ENCODE results near the gene ERGIC2. TPM values are rescaled to one million over a fixed set of nuclear protein-coding genes. Genes with fewer than 3 reads are reported as not detected.
"Not testable (repeated sequence)": the region's sequence is repeated elsewhere in the genome, so short reads cannot be mapped to it uniquely, and the experiment has no call there.

The ERGIC2 gene
- total RNA-seq, 1 donor from 2014 or later, result 91.1 TPM

DNA sequence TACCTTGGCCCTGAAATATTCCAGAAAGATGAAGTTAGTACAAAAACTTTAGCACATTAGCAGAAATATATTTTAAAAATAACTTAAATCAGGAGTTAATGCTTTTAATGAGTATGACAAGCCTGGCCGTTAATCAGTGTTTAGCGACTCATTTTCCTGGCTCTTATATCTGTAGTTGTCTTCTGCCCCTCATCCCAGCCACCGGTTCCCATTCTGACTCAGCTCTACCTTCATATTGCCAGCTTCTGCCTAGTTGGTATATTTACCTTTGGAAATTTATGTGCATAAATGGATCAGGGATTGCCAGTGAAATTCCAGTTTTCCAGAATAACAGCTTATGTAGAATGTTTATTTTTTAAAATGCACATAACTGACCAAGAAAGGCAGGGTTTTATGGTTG lies 79.9 kb downstream of the ERGIC2 start:
- H3K36me3 ChIP-seq, result no peaks in the 10 kb centered on the region
- H3K27me3 ChIP-seq (ENCODE audit: low read depth), result no peaks in the 10 kb centered on the region
- no peaks in the 10 kb centered on the region for H3K9me3 ChIP-seq (replicated peaks)
- TF ChIP-seq, protein P1, sequence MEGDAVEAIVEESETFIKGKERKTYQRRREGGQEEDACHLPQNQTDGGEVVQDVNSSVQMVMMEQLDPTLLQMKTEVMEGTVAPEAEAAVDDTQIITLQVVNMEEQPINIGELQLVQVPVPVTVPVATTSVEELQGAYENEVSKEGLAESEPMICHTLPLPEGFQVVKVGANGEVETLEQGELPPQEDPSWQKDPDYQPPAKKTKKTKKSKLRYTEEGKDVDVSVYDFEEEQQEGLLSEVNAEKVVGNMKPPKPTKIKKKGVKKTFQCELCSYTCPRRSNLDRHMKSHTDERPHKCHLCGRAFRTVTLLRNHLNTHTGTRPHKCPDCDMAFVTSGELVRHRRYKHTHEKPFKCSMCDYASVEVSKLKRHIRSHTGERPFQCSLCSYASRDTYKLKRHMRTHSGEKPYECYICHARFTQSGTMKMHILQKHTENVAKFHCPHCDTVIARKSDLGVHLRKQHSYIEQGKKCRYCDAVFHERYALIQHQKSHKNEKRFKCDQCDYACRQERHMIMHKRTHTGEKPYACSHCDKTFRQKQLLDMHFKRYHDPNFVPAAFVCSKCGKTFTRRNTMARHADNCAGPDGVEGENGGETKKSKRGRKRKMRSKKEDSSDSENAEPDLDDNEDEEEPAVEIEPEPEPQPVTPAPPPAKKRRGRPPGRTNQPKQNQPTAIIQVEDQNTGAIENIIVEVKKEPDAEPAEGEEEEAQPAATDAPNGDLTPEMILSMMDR (IDR thresholded peaks at IDR 0.05; ENCODE audit: borderline replicate concordance), result no peak
- intact Hi-C loops (cut with micrococcal nuclease), result no loop called here
- no peak overlapping the region for H3K4me3 ChIP-seq
- H3K27ac ChIP-seq (replicated peaks), result no peak overlapping the region
- no peak for DNase-seq
- H3K4me1 ChIP-seq, result no peaks in the 10 kb centered on the region

DNA sequence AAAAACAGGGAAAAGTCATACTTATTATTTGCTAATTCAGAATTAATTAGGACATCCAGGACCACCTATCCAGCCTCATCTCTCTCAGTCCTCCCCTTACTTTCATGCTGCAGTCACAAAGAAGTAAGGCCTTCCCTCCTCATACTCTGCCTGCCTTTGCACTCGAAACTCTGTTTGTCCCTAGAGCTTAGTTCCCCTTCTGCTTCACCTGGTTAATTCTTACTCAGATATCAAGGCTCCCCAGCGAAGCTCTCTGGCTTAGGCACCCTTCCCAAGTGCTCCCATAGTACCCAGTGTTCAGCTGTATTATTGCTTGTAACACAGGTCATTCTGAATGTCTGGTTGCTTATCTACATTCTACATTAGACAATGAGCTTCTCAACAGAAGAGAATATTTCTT lies 81.3 kb downstream of the ERGIC2 start:
- Histone ChIP-seq H3K27me3 (ENCODE audit: low read depth) (no peaks in the 10 kb centered on the region), H3K36me3 (no peaks in the 10 kb centered on the region), H3K9me3 (replicated peaks) (no peaks in the 10 kb centered on the region), H3K4me1 (no peaks in the 10 kb centered on the region), H3K27ac (replicated peaks) (no peak overlapping the region), H3K4me3 (no peak overlapping the region)
- DNase-seq, result no peak
- TF ChIP-seq, protein P1 (IDR thresholded peaks at IDR 0.05; ENCODE audit: borderline replicate concordance), result no peak
- intact Hi-C loops (cut with micrococcal nuclease), result no loop called here

DNA sequence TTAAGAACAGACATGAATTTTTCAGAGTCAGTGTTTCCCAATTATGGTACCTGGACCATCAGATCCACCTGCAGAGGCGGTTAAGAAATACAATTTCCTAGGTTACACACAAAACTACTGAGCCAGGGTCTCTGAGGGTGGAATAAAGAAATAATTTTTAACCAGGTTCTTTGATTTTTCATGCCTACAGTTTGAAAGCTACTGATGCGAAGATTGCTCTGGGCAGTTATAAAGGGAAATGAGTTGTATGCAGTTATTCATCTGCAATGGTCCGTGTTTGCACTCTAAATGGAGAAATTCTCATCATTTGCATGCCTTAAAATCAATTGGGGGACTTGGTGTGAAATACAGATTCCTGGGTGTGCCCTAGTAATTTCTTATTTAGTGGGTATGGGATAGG lies 89.7 kb downstream of the ERGIC2 start:
- intact Hi-C loops (cut with micrococcal nuclease), result no loop called here
- peaks cover 14% of the 10 kb centered on the region for H3K9me3 ChIP-seq (replicated peaks)
- DNase-seq, result no peak
- no peak overlapping the region for H3K4me3 ChIP-seq
- no peaks in the 10 kb centered on the region for H3K4me1 ChIP-seq
- no peaks in the 10 kb centered on the region for H3K27me3 ChIP-seq (ENCODE audit: low read depth)
- TF ChIP-seq, protein P1 (IDR thresholded peaks at IDR 0.05; ENCODE audit: borderline replicate concordance), result no peak
- H3K27ac ChIP-seq (replicated peaks), result no peak overlapping the region
- peaks cover 19% of the 10 kb centered on the region for H3K36me3 ChIP-seq

DNA sequence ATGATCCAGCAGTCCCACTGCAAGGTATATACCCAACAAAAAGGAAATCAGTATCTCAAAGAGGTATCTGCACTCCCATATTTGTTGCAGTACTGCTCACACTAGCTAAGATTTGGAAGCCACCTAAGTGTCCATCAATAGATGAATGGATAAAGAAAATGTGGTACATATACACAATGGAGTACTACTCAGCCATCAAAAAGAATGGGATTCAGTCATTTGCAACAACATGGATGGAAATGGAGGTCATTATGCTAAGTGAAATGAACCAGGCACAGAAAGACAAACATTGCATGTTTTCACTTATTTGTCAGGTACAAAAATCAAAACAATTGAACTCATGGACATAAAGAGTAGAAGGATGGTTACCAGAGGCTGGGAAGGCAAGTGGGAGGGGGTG lies 90.5 kb downstream of the ERGIC2 start:
- H3K4me1 ChIP-seq; H3K27me3 ChIP-seq (ENCODE audit: low read depth); DNase-seq; H3K4me3 ChIP-seq; H3K27ac ChIP-seq (replicated peaks); intact Hi-C loops (cut with micrococcal nuclease): not testable (repeated sequence)
- peaks cover 14% of the 10 kb centered on the region for H3K9me3 ChIP-seq (replicated peaks)
- peaks cover 19% of the 10 kb centered on the region for H3K36me3 ChIP-seq

DNA sequence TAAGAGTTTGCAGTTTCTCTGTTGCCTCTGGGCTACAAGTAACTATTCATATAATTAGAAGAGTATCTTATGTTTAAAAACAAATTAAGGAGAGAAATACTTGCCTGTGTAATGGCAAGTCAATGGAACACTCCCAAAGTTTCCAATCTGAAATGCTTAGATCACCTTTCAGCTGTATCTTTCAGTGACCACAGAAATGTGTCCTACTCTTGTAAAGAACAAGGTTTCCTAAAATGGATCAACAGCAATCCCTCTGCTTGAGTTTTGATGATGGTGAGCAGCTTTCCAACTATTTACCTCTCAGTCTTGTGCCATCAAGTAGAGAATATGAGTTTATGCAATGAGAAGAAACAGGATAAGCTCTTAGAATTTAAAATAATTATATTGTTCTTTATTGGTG lies 92.9 kb downstream of the ERGIC2 start:
- no peak for DNase-seq
- peaks cover 19% of the 10 kb centered on the region for H3K36me3 ChIP-seq
- TF ChIP-seq, protein P1 (IDR thresholded peaks at IDR 0.05; ENCODE audit: borderline replicate concordance), result no peak
- peaks cover 14% of the 10 kb centered on the region for H3K9me3 ChIP-seq (replicated peaks)
- H3K4me3 ChIP-seq, result no peak overlapping the region
- H3K4me1 ChIP-seq, result peaks cover under 1% of the 10 kb centered on the region
- H3K27ac ChIP-seq (replicated peaks), result no peak overlapping the region
- H3K27me3 ChIP-seq (ENCODE audit: low read depth), result no peaks in the 10 kb centered on the region
- intact Hi-C loops (cut with micrococcal nuclease), result no loop called here

DNA sequence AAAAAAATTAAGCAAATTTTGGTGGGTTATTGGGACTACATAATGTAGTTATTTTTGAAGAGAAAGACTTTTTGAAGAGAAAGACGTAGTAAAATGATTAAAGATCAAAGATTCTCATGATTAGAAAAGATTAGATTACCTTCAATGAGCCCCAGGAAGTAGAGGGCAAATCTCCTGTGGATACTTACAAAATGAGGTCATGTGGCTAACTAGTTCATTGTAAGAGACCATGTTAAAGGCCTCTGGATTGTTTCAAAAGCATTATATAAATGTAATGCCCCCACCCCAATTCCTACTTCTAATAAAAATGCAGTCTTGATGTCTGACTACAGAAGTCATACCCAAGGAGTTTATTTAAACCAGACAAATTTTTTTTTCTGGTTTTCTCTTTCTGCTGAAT lies 93.3 kb downstream of the ERGIC2 start:
- Histone ChIP-seq H3K27me3 (ENCODE audit: low read depth) (no peaks in the 10 kb centered on the region), H3K36me3 (peaks cover 19% of the 10 kb centered on the region), H3K27ac (replicated peaks) (no peak overlapping the region), H3K4me1 (peaks cover 4% of the 10 kb centered on the region), H3K4me3 (no peak overlapping the region), H3K9me3 (replicated peaks) (peaks cover 14% of the 10 kb centered on the region)
- DNase-seq, result no peak
- TF ChIP-seq, protein P1 (IDR thresholded peaks at IDR 0.05; ENCODE audit: borderline replicate concordance), result no peak
- intact Hi-C loops (cut with micrococcal nuclease), result no loop called here

Other genes starting within 250 kb of the ERGIC2 start
- 3.4 TPM for gene FAR2, start 231.9 kb downstream of the ERGIC2 start, total RNA-seq
- 0.25 TPM for gene OVCH1, start 116.5 kb upstream of the ERGIC2 start, total RNA-seq

Data from left ventricle myocardium inferior (tissue), 1 donor.